Bone marrow (tissue), 2 donors: Measurements from ENCODE around the gene DDX42.
"Not testable (repeated sequence)": the region's sequence is repeated elsewhere in the genome, so short reads cannot be mapped to it uniquely, and the experiment has no call there.

Experiments used
- DNase-seq, 2 donors: peaks; one replicate each; lab custom pipeline; 2025; lab: John Stamatoyannopoulos, UW

The DDX42 gene

GRCh38 chr17:63775420-63775819 lies 1.4 kb downstream of the DDX42 start:
- no peak for DNase-seq

DNA sequence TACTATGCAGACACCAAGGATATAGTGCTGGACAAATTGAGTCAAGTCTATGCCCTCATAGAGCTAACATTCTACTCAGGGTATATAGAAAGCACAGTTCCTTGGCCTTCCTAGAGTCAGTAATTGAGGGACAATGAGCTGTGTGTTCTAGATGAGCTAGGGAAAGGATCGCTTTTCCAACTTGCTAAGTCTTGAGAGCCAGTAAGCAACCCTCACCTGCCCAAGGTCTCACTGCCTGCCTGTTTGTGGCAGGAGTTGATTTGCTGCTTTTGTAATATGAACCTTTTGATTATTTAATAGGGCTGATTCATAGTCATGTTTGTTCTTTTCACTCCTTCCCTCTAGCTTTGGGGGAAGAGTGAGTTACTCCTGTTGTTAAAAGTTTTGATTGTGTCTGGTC lies 6.5 kb downstream of the DDX42 start:
- no peak for DNase-seq

GRCh38 chr17:63780928-63781327 lies 7.0 kb downstream of the DDX42 start:
- no peak for DNase-seq

DNA sequence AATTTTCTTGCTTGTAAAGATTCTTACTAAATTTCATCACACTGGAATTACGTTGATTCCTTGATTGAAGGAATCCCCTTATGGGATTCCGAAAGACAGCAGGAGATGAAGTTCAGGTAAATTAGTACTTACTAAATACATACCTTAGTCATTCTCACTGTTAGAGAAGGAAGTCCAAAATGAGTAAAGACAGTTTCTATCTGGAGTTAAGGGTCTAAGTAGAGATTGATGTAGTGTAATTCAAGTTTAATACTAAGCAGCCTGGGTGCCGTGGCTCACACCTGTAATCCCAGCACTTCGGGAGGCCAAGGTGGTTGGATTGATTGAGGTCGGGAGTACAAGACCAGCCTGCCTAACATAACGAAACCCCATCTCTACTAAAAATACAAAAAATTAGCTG lies 9.6 kb downstream of the DDX42 start:
- DNase-seq = no peak

DNA sequence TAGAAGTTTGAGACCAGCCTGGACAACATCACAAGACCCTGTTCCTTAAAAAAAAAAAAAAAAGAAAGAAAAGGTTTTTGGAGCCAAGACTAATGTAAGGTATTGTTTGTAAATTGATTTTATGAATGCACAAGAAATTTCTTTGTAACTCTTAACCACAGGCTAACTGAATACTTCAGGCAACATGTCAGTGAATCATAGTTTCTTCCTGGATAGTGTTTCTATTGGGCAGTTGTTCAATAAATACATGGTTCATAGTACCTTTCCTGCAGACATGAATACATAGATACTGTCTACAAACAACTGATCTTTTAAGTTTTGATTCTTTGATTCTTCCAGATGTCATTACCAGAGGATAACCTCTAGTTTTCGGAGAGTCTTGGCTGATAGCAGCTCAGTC lies 11.6 kb downstream of the DDX42 start:
- DNase-seq = no peak

GRCh38 chr17:63786117-63786516 lies 12.1 kb downstream of the DDX42 start:
- no peak for DNase-seq

- no peak for DNase-seq
Observed at GRCh38 chr17:63786971-63787711, 13.2 kb downstream of the DDX42 start.

- no peak for DNase-seq
Observed at GRCh38 chr17:63790057-63790456, 16.1 kb downstream of the DDX42 start.

DNA sequence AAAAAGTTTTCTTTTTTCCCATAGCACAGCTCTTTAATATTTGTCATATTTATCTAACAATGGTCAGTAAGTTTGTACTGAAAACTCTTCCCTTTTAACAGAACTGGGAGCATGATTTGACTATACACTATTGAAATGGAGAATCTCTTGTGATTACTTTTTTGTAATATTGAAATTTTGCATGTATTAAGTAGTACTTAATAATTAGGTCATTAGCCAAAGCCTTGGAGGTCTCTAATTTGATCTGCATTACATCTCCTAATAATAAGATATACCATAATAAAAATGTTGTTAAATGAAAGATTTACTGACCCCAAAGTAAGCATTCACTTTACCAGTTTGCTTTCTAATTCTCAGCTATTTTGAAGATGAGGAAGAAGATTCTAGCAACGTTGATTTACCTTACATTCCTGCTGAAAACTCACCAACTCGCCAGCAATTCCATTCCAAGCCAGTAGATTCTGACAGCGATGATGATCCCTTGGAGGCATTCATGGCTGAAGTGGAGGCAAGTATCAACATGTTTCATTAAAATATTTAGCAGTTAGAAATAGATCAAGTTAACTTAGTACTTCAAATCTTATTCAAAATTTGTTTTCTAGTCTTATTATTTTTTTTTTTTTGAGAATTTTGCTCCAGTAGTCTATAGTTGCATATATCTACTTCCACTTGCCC lies 18.2 kb downstream of the DDX42 start:
- no peak for DNase-seq

- DNase-seq = not testable (repeated sequence)
Observed at GRCh38 chr17:63796375-63796774, 22.4 kb downstream of the DDX42 start.

DNA sequence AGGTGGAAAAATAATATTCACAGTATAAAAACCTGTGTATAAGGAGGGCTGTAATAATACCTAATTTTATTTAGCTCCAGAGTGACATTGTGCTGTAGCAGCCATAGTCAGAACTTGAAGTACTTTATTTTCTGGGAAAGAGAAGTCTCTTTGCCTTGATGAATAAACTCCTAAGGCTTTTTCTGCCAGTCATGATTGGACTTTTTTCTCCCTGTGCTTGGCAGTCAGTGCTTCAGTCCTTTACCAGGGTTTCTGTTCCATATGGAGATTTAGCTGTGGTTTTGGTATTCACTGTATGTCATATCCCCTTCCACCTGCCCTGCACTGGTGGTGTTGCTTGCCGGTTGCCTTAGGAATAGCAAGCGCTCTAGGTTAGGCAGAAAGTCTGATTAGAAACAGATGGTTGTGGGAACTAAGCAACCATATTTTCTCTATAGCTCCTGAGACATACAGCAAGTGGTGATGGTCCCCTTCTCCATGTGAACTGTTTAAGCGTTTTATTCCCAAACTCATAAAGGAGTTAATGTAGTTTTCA lies 24.7 kb downstream of the DDX42 start:
- DNase-seq = no peak

DNA sequence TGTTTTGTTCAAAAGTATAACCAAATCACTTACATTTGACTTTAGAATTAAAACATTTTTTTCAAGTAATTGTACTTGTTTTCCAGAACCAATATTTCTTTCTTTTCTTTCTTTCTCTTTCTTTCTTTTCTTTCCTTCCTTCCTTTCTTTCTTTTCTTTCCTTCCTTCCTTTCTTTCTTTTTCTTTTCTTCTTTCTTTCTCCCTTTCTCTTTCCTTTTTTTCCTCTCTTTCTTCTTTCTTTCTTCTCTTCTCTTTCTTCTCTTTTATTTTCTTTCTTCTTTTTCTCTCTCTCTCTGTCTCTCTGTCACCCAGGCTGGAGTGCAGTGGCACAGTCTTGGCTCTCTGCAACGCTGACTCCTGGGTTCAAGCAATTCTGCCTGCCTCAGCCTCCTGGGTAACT lies 26.8 kb downstream of the DDX42 start:
- no peak for DNase-seq

DNA sequence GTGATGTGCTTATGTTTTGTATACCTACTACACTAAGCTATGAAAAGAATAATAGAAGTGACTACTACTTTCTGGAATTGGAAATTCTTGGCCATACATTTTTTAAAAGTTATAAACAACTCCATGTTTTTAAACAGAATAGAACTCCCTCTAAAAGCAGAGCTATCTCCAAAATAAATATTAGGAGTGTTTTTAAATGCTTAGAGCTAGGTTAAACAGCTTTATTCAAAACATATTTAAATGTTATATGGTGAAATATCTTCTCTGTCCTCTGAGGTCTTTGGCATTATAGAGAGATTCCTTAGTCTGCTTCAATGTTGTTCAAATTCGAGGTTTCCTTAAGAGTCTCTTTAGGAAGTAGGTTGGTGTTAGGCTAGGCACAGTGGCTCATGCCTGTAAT lies 30.4 kb downstream of the DDX42 start:
- DNase-seq = no peak

DNA sequence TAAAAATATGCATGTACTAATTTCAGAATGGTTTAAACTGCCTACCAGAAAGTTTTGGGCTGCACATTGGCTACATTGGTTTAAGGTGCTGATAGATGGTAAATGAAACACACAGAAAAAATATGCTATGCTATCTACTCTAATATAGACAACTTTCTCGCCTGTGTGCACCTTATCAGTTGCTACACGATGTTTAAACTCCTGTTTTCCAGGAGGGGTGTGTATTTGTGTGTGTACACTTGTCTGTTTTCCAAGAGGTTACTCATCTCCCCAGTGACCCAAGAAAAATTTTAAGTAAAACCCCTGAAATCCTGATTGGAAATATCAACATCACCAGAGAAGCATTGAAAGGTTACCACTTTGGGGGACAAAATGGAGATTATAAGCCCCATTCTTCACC lies 31.6 kb downstream of the DDX42 start:
- DNase-seq = no peak

DNA sequence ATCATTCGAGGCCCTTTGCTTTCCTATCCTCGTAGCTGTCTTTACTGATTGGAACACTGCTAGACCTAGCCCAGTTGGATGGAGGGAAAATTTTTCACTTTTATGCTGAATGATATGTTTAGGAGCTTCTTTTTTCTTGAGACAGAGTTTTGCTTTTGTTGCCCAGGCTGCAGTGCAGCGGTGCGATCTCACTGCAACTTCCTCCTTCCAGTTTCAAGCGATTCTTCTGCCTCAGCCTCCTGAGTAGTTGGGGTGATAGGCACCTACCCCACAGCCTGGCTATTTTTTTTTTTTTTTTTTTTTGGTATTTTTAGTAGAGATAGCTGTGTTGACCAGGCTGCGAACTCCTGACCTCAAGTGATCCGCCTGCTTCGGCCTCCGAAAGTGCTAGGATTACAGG lies 36.0 kb downstream of the DDX42 start:
- DNase-seq = no peak

- no peak for DNase-seq
Observed at GRCh38 chr17:63816123-63816522, 42.2 kb downstream of the DDX42 start.

DNA sequence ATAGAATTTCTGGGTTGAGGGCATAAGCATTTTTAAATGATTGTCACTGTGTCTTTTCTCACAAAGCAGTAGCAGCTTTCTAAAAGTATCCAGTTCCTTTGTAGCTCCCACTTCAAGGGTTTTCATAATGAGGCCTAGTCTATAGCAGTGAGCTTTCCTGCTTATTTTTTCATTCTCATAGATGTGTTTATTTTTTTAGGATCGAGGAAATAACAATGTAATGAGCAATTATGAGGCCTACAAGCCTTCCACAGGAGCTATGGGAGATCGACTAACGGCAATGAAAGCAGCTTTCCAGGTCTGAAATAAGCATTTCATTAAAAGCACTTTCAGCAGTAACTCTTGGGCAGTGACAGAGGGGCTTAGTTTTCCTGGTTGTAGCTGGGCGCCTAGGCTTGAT lies 42.7 kb downstream of the DDX42 start:
- no peak for DNase-seq

DNA sequence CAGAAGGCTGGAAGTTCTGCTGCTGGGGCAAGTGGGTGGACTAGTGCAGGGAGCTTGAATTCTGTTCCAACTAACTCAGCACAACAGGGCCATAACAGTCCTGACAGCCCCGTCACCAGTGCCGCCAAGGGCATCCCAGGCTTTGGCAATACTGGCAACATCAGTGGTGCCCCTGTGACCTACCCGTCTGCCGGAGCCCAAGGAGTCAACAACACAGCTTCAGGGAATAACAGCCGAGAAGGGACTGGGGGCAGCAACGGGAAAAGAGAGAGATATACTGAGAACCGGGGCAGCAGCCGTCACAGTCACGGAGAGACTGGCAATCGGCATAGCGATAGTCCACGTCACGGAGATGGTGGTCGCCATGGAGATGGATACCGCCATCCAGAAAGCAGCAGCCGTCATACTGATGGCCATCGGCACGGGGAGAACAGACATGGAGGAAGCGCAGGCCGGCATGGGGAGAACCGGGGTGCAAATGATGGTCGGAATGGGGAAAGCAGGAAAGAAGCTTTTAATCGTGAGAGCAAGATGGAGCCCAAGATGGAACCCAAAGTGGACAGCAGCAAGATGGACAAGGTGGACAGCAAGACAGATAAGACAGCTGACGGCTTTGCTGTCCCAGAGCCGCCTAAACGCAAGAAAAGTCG lies 43.9 kb downstream of the DDX42 start:
- DNase-seq = no peak

DNA sequence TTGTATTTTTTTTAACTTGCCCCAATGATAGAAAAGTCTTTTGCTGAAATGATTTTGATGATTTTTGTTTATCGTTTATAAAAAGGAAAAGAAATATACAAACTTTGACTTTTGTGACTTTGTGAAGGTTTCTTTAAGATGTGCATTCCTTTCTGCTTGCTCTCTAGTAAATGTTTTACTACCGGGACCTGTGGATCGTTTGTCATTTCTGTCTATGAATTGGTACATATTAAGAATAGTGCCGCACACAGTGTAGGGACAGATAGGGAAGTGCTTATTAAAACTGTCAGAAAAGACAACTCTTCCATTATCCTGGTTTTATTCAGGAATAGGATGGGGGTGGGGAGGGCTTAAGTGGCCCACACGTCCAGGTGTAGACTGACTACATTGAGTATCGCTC lies 45.2 kb downstream of the DDX42 start:
- no peak for DNase-seq

- no peak for DNase-seq
Observed at GRCh38 chr17:63819585-63820537, 45.9 kb downstream of the DDX42 start.

DNA sequence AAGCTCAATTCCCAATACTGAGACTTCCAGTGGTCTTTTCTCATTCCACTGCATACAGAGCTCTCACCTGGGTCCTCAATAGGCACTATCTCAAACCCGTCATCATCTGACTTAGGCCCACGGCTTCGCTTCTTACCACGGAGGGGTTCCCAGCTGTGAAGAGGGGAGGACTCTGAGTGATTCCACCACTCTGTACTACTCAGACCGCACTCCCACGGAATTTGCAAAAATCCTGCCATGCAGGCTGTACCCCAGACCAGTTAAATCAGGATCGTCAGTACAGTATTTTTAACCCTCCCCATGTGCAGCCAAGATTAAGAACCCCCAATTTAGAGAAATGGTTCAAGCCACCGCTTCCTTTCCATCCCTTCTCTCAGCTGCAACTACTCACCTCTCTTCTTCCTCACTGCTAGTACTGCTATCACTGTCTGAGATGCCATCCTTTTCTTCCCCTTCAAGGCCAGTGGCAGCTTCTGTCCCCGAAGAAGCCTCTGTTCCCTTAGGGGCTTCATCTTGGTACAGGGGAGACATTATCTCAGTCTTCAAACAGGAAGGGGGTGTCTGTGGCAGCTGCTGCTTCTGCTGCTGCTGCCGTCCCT lies 47.1 kb downstream of the DDX42 start:
- DNase-seq = no peak

- DNase-seq = no peak
Observed at GRCh38 chr17:63821804-63822203, 47.8 kb downstream of the DDX42 start.
